ENCODE data around the gene TUBB6. TPM values are rescaled to one million over a fixed set of nuclear protein-coding genes. Genes with fewer than 3 reads are reported as not detected.

The TUBB6 gene
- total RNA-seq, 6 experiments from 2014 or later, result 2.4 to 18.5 (median 9.0) TPM

DNA sequence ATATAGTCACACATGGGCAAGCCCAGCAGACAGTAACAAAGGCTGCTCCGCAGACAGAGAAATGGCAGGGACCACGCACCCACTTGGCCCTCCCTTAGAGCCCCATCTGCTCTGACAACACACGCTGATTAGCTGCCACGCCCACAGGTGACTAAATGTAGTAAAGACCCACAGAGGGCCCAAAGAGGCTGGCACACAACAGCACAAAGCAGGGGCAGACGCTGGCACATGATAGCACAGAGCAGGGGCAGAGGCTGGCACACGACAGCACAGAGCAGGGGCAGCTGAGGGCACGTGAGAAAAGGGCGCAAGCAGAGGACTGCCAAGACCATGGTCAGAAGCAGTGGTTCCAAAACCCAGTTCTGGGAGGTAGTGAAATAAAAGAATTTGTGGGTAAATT is 58.3 kb downstream of the TUBB6 start:
- DNase-seq, result no peak
- WGBS (ENCODE audit: insufficient coverage, low coverage, low lambda C conversion rate, missing lambda C conversion rate), result 85% methylated on average over 5 of the region's 8 CpGs
- Histone ChIP-seq H3K27ac (no peak overlapping the region), H3K27me3 (no peaks in the 10 kb centered on the region), H3K4me3 (no peak overlapping the region), H3K9me3 (no peaks in the 10 kb centered on the region), H3K4me1 (no peaks in the 10 kb centered on the region), H3K36me3 (peaks cover 0 to 58% (median 20%) of the 10 kb centered on the region in 4 donors)
- no peak for ATAC-seq
- intact Hi-C loops (cut with DNase I), result no loop called here
- TF ChIP-seq POLR2A (IDR thresholded peaks at IDR 0.05), result no peak
- TF ChIP-seq, protein P1, sequence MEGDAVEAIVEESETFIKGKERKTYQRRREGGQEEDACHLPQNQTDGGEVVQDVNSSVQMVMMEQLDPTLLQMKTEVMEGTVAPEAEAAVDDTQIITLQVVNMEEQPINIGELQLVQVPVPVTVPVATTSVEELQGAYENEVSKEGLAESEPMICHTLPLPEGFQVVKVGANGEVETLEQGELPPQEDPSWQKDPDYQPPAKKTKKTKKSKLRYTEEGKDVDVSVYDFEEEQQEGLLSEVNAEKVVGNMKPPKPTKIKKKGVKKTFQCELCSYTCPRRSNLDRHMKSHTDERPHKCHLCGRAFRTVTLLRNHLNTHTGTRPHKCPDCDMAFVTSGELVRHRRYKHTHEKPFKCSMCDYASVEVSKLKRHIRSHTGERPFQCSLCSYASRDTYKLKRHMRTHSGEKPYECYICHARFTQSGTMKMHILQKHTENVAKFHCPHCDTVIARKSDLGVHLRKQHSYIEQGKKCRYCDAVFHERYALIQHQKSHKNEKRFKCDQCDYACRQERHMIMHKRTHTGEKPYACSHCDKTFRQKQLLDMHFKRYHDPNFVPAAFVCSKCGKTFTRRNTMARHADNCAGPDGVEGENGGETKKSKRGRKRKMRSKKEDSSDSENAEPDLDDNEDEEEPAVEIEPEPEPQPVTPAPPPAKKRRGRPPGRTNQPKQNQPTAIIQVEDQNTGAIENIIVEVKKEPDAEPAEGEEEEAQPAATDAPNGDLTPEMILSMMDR (IDR thresholded peaks at IDR 0.05), result no peak

DNA sequence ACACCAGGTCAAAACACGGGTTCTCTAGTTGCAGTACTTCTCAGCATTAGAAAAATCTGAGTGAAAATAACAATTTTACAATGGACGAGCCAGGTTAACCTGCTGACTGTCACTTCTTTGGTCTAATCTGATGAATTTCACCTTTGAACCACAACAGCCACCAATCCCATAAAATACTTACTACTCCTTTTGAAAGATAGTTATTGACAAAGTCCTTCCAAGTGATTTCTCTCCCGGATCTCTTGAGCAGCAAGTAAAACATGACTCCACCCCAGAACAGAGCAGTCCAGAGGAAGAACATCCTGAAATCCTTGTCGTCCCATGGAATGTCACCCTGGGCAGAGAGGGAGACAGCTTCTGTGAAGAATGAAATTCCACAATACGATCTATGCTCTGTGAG is 58.7 kb downstream of the TUBB6 start:
- H3K27ac ChIP-seq, result no peak overlapping the region
- no peaks in the 10 kb centered on the region for H3K4me1 ChIP-seq
- peaks cover 0 to 58% (median 20%) of the 10 kb centered on the region in 4 donors for H3K36me3 ChIP-seq
- no peaks in the 10 kb centered on the region for H3K27me3 ChIP-seq
- no peaks in the 10 kb centered on the region for H3K9me3 ChIP-seq
- 81% methylated on average over 4 of the region's 5 CpGs for WGBS (ENCODE audit: insufficient coverage, low coverage, low lambda C conversion rate, missing lambda C conversion rate)
- DNase-seq, result no peak
- intact Hi-C loops (cut with DNase I), result no loop called here
- no peak for ATAC-seq
- no peak for TF ChIP-seq POLR2A (IDR thresholded peaks at IDR 0.05)
- TF ChIP-seq, protein P1 (IDR thresholded peaks at IDR 0.05), result no peak
- no peak overlapping the region for H3K4me3 ChIP-seq

DNA sequence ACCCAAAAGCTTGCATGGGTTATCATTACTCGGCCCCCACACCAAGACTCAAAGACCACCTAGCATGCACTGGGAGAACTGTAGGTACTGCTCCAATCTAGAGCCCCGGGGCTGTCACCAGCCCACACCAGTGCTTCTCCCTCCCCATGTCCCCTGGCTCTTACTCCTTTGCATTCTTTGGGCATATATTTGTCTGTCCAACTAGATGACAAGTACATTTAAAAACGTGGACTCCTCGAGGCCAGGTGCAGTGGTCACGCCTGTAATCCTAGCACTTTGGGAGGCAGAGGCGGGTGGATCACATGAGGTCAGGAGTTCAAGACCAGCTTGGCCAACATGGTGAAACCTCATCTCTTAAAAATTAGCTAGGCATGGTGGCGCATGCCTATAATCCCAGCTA is 61.2 kb downstream of the TUBB6 start:
- Histone ChIP-seq H3K4me1 (peaks cover 0 to 11% (median 0%) of the 10 kb centered on the region in 4 donors), H3K36me3 (peaks cover 0 to 34% (median 18%) of the 10 kb centered on the region in 4 donors), H3K27ac (no peak overlapping the region), H3K27me3 (no peaks in the 10 kb centered on the region), H3K4me3 (no peak overlapping the region), H3K9me3 (no peaks in the 10 kb centered on the region)
- ATAC-seq (no peak), DNase-seq (no peak)
- intact Hi-C loops (cut with DNase I), result no loop called here
- WGBS (ENCODE audit: insufficient coverage, low coverage, low lambda C conversion rate, missing lambda C conversion rate), result 89% methylated on average over 6 of the region's 7 CpGs
- TF ChIP-seq, protein P1 (IDR thresholded peaks at IDR 0.05), result no peak
- TF ChIP-seq POLR2A (IDR thresholded peaks at IDR 0.05), result no peak

DNA sequence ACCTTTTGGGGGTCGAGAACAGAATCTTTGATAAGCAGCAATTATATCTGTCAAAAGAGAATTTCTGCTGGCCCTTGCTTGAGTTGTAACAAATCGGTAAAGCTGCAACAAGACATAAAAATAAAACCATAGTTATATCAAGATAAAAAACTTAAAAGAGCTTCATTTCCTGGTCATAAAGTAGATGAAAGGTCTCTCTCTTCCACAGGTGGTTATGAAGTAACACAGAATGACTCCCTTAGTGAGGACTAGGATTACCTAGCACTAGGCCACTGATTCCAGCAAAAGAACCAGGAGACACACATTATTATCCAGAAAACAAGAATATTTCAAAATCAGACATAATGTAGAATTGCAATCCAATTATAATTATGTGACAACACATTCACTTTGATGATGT is 63.5 kb downstream of the TUBB6 start:
- no peaks in the 10 kb centered on the region for H3K9me3 ChIP-seq
- TF ChIP-seq, protein P1 (IDR thresholded peaks at IDR 0.05), result no peak
- TF ChIP-seq POLR2A (IDR thresholded peaks at IDR 0.05), result no peak
- peaks cover 0 to 20% (median 4%) of the 10 kb centered on the region in 4 donors for H3K4me1 ChIP-seq
- WGBS (ENCODE audit: insufficient coverage, low coverage, low lambda C conversion rate, missing lambda C conversion rate), result 79% methylated on average over 2 of the region's 2 CpGs
- ATAC-seq, result no peak
- H3K27ac ChIP-seq, result no peak overlapping the region
- no peak for DNase-seq
- no peaks in the 10 kb centered on the region for H3K27me3 ChIP-seq
- H3K4me3 ChIP-seq, result no peak overlapping the region
- peaks cover 0 to 23% (median 8%) of the 10 kb centered on the region in 4 donors for H3K36me3 ChIP-seq
- intact Hi-C loops (cut with DNase I), result no loop called here

DNA sequence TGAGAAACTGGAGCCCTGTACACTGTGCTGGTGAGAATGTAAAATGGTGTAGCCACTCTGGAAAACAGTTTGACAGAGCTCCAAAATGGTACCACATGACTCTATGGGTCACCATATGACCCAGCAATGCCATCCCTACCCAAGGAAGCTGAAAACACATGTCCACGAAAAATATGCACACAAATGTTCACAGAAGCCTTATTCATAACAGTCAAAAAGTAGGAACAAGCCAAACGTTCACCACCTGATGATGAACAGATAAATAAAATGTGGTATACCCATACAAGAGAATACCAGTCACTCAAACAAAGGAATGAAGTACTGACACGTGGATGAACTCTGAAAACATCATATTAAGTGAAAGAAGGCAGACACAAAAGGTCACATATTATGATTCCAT is 64.4 kb downstream of the TUBB6 start:
- peaks cover 0 to 15% (median 6%) of the 10 kb centered on the region in 4 donors for H3K36me3 ChIP-seq
- peaks cover 0 to 20% (median 4%) of the 10 kb centered on the region in 4 donors for H3K4me1 ChIP-seq
- no peaks in the 10 kb centered on the region for H3K9me3 ChIP-seq
- intact Hi-C loops (cut with DNase I), result no loop called here
- no peaks in the 10 kb centered on the region for H3K27me3 ChIP-seq
- no peak overlapping the region for H3K27ac ChIP-seq
- no peak overlapping the region for H3K4me3 ChIP-seq
- TF ChIP-seq, protein P1 (IDR thresholded peaks at IDR 0.05), result no peak
- TF ChIP-seq POLR2A (IDR thresholded peaks at IDR 0.05), result no peak
- ATAC-seq (no peak), DNase-seq (no peak)
- 70% methylated on average over 3 of the region's 3 CpGs for WGBS (ENCODE audit: insufficient coverage, low coverage, low lambda C conversion rate, missing lambda C conversion rate)

All from right lobe of liver (tissue), 6 donors.